Heart right ventricle (tissue), 16 donors: ENCODE results near the gene GNAS-AS1. TPM values are rescaled to one million over a fixed set of nuclear protein-coding genes. Genes with fewer than 3 reads are reported as not detected.

Source experiments
- ATAC-seq, 8 donors: fragments of 200-7000 bp; cut with Tn5 transposase; one replicate each; pipeline ENCODE4 v1.9.1; 2020; ENCODE audit warnings: mild to moderate bottlenecking in 8 of 8, moderate library complexity in 8 of 8, moderate number of reproducible peaks in 1 of 8
- DNase-seq, 2 donors: peaks; one replicate each; pipeline ENCODE4 v3.0.0-alpha.2; 2020
- H3K27ac ChIP-seq, 10 donors: fragments of 200-600 bp; sonication (generic) in 2 of 10; one replicate each; pipeline versions ENCODE4 v1.5.0 to v1.8.0; 2020 to 2022; ENCODE audit warnings: mild to moderate bottlenecking in 3 of 10
- H3K27me3 ChIP-seq, 7 donors: fragments of 200-600 bp; one replicate each; pipeline ENCODE4 v1.8.0; 2021 to 2022; ENCODE audit warnings: mild to moderate bottlenecking in 2 of 7
- H3K36me3 ChIP-seq, 9 donors: fragments of 200-600 bp; sonication (generic) in 1 of 9; one replicate each; pipeline versions ENCODE4 v1.5.0 to v1.8.0; 2020 to 2022; ENCODE audit warnings: mild to moderate bottlenecking in 2 of 9
- H3K4me1 ChIP-seq, 9 donors: fragments of 200-600 bp; sonication (generic) in 1 of 9; one replicate each; pipeline versions ENCODE4 v1.5.0 to v1.8.0; 2020 to 2022; ENCODE audit warnings: mild to moderate bottlenecking in 4 of 9
- H3K4me3 ChIP-seq, 10 donors: fragments of 200-600 bp; sonication (generic) in 2 of 10; one replicate each; pipeline versions ENCODE4 v1.5.0 to v1.8.0; 2020 to 2022; ENCODE audit warnings: mild to moderate bottlenecking in 7 of 10, moderate library complexity in 2 of 10
- H3K9me3 ChIP-seq, 11 donors: fragments of 200-600 bp in 10 of 11; sonication (generic) in 2 of 11; one replicate each; pipeline versions ENCODE4 v1.5.0 to v1.8.0; 2013 to 2022; ENCODE audit warnings: mild to moderate bottlenecking in 2 of 11, control low read depth in 1 of 11, moderate library complexity in 1 of 11
- CTCF ChIP-seq, 9 donors: fragments of 200-600 bp; sonication (generic) in 2 of 9; IDR thresholded peaks; one replicate each; pipeline versions ENCODE4 v1.5.0 to v1.8.0; 2021 to 2022; ENCODE audit warnings: antibody characterized with exemption in 9 of 9, mild to moderate bottlenecking in 5 of 9, moderate library complexity in 1 of 9
- WGBS, 2 donors: extraction: QIAGEN DNeasy Blood & Tissue Kit; methylation state at CpG; one replicate each; pipeline ENCODE4 v1.1.7; 2013; ENCODE audit warnings: inconsistent platforms in 1 of 2; 5-methylcytosine and 5-hydroxymethylcytosine counted together
- intact Hi-C, 10 donors: fragments of 100-400 bp; cut with DNase I; formaldehyde crosslinking; loops; one replicate each; pipeline versions ENCODE4 v1.11.1 to v1.14.2; 2022
- polyA plus RNA-seq, 2 donors: library from polyadenylated mRNA; stranded (reverse); fragments of 200-250 nt; gene quantifications; one replicate each; pipeline ENCODE4 v1.2.3, GENCODE V29; 2013
- total RNA-seq, 10 donors: library from RNA; stranded (reverse); fragmentation: NEBNext Ultra II Directional in 3 of 10; extraction: Animal tissue kit (Norgen Biotek cat#: 25700) in 3 of 10; gene quantifications; one replicate each; pipeline versions ENCODE4 v1.2.1 to v1.2.4, GENCODE V29; 2021 to 2023
- donor health status: Arrhythmogenic right ventricular cardiomyopathy.
- donor health status: ischemic (EF 13 %, LVEDD 7.1; RV severe dilation, severe dysfunction).
- donor health status: healthy with polysubstance abuse.
- donor health status: DM: no; HTN: yes; CAD: no.
- donor health status: DM: no; HTN: no; CAD: no.
- donor health status: ischemic (EF 25% LVEDD 6.9; RV normal size, moderate dysfunction).
- donor health status: ischemic (EF 25% LVEDD 5.7; RV mildly dilated, moderate dysfunction).
- donor health status: healthy.
- donor health status: DM: yes; HTN: yes; CAD: no.
- donor health status: Ischemic cardiomyopathy.
- donor health status: ischemic (EF 35%, LVEDD 5.7; RV mildly dilated, moderate dysfunction).
- donor health status: nonischemic (EF 11% LVEDD 7.7; RV severe dilation, severe dysfunction).
- donor health status: DM: yes; HTN: yes; CAD: no.
- donor health status: PGD.
- donor health status: ischemic (EF 29% LVEDD 5.4; RV normal size, mild dysfunction).
- donor health status: nonischemic (EF 23%, LVEDD 6.1; RV moderate dilation, normal function).

Gene GNAS-AS1
- total and polyA plus RNA-seq, 12 donors, result 0.06 to 1.5 (median 0.41) TPM

DNA sequence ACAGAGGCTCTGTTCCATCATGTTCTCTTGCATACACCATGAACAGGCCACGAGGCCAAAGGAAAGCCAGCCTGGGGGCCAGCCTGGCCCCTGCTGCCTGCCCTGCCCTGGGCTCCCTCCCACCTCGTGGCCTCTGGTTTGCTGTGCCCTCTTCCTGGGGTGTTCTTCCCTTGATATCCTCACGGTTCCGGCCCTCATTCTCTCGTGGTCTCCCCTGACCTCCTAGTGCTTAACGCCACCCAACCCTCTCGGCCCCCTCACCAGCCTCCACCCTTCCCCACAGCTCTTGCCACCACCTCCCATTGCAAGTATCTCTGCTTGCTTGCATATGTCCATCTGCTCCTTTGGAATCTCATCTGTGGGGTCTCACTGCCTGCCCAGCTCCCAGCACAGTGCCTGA is 73.0 kb downstream of the GNAS-AS1 start:
- Histone ChIP-seq H3K27me3 (peaks cover 0 to 54% (median 20%) of the 10 kb centered on the region in 7 donors), H3K27ac (no peak overlapping the region), H3K4me3 (no peak overlapping the region), H3K4me1 (no peaks in the 10 kb centered on the region), H3K9me3 (no peaks in the 10 kb centered on the region), H3K36me3 (no peaks in the 10 kb centered on the region)
- intact Hi-C loops, result no loop called here
- 73 to 81% methylated on average over 7 of the region's 7 CpGs for WGBS, 2 donors
- DNase-seq, result no peak
- ATAC-seq, result no peak
- TF ChIP-seq CTCF (IDR thresholded peaks at IDR 0.05), result no peak

GRCh38 chr20:58776109-58776508 is 74.6 kb downstream of the GNAS-AS1 start:
- intact Hi-C loops, result no loop called here
- no peak for ATAC-seq
- H3K4me3 ChIP-seq, result no peak overlapping the region
- H3K36me3 ChIP-seq, result no peaks in the 10 kb centered on the region
- DNase-seq, result no peak
- H3K9me3 ChIP-seq, result no peaks in the 10 kb centered on the region
- no peaks in the 10 kb centered on the region for H3K4me1 ChIP-seq
- TF ChIP-seq CTCF (IDR thresholded peaks at IDR 0.05), result no peak
- H3K27ac ChIP-seq, result no peak overlapping the region
- 76 to 85% methylated on average over 3 of the region's 3 CpGs for WGBS, 2 donors
- peaks cover 0 to 54% (median 28%) of the 10 kb centered on the region in 7 donors for H3K27me3 ChIP-seq

DNA sequence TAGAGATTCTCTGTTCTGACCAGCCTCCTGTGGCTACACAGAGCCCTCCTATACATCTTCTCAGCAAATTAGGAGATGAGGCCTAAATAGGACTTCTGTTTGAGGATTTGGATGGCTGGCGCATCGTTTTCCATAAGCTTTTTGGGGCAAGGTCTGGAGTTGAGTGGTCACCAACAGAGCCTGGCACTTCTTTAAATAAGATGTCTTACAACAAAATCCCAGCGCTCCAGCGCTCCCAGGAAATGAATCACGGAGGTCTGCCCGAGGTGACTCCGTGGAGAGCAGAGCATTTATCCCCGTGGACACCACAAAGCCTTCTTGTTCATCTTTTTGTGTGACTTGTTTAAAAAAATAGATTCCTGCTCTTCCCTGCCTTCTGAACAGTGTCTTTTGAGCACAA is 75.3 kb downstream of the GNAS-AS1 start:
- DNase-seq (no peak), ATAC-seq (no peak)
- no peak overlapping the region for H3K4me3 ChIP-seq
- H3K9me3 ChIP-seq, result no peaks in the 10 kb centered on the region
- no peaks in the 10 kb centered on the region for H3K36me3 ChIP-seq
- no peak for TF ChIP-seq CTCF (IDR thresholded peaks at IDR 0.05)
- no peak overlapping the region for H3K27ac ChIP-seq
- intact Hi-C loops, result no loop called here
- H3K4me1 ChIP-seq, result no peaks in the 10 kb centered on the region
- H3K27me3 ChIP-seq, result peaks cover 0 to 55% (median 30%) of the 10 kb centered on the region in 7 donors
- WGBS, 2 donors, result 87 to 88% methylated on average over 8 of the region's 8 CpGs

- Histone ChIP-seq H3K4me3 (no peak overlapping the region), H3K27ac (no peak overlapping the region), H3K36me3 (no peaks in the 10 kb centered on the region), H3K9me3 (no peaks in the 10 kb centered on the region), H3K4me1 (no peaks in the 10 kb centered on the region), H3K27me3 (peaks cover 0 to 54% (median 29%) of the 10 kb centered on the region in 7 donors)
- ATAC-seq (no peak), DNase-seq (no peak)
- TF ChIP-seq CTCF (IDR thresholded peaks at IDR 0.05), result no peak
- intact Hi-C loops, result no loop called here
- WGBS, 2 donors, result 87 to 90% methylated on average over 5 of the region's 5 CpGs
These were observed 75.9 kb downstream of the GNAS-AS1 start for GRCh38 chr20:58774667-58775263.
